GM18508 (cell line): Measurements from ENCODE around the gene ZNF316.
"Not testable (repeated sequence)": the region's sequence is repeated elsewhere in the genome, so short reads cannot be mapped to it uniquely, and the experiment has no call there.

Source experiments
- ATAC-seq: cut with Tn5 transposase; IDR thresholded peaks from one replicate; pipeline ENCODE4 v1.9.1; 2021; ENCODE audit warnings: moderate number of reproducible peaks; ENCODE audit not compliant: insufficient read depth, unreplicated experiment

The ZNF316 gene

GRCh38 chr7:6670851-6671250 is 33.7 kb downstream of the ZNF316 start:
- ATAC-seq: not testable (repeated sequence)

GRCh38 chr7:6675807-6676405 is 38.8 kb downstream of the ZNF316 start:
- ATAC-seq: no peak

DNA sequence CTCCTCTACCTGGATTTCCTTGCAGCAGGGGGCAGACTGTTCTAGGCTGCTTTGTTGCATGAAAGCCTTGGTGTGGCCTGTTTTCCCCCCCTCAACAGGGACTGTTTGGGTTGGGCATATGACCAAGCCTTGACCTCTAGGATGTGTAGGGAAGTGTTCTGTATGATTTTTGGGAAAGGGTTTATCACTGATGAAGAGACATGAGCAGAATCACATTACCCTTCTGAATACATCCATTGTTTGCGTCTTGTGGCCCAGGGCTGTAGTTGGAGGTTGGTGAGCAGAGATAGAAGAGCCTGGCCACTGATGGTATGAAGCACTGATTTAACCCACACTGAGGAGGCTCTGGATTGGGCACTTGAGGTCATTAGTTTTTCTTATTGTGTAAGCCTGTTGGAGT is 43.0 kb downstream of the ZNF316 start:
- no peak for ATAC-seq

- ATAC-seq: no peak
Measured at GRCh38 chr7:6691103-6691502, 54.0 kb downstream of the ZNF316 start.

DNA sequence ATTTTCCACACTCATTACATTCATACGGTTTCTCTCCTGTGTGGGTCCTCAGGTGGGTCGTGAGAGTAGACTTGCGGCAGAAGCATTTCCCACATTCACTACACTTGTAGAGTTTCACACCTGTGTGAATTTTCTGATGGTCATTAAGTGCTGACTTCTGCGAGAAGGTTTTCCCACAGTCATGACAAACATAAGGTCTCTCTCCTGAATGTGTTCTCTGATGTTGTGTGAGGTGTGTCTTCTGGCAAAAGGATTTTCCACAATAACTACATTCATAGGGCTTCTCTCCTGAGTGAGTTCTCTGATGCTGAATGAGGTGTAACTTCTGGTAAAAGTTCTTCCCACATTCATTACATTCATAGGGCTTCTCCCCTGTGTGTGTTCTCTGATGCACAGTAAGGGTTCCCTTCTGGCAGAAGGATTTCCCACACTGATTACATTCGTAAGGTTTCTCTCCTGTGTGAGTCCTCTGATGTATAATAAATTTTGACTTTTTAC is 54.5 kb downstream of the ZNF316 start:
- ATAC-seq: no peak

GRCh38 chr7:6700793-6701192 is 63.7 kb downstream of the ZNF316 start:
- ATAC-seq: no peak

GRCh38 chr7:6701860-6702259 is 64.7 kb downstream of the ZNF316 start:
- no peak for ATAC-seq
